GM21825 (cell line): Measurements from ENCODE around the gene YKT6.
"Not testable (repeated sequence)": the region's sequence is repeated elsewhere in the genome, so short reads cannot be mapped to it uniquely, and the experiment has no call there.

Experiments used
- ATAC-seq: cut with Tn5 transposase; IDR thresholded peaks from one replicate; pipeline ENCODE4 v1.9.1; 2021; ENCODE audit warnings: mild to moderate bottlenecking, moderate library complexity; ENCODE audit not compliant: unreplicated experiment

YKT6 gene

GRCh38 chr7:44191171-44191570, 9.6 kb upstream of the YKT6 start:
- ATAC-seq: no peak

- ATAC-seq: no peak
Measured at GRCh38 chr7:44193011-44193802, 7.6 kb upstream of the YKT6 start.

GRCh38 chr7:44194069-44194468, 6.7 kb upstream of the YKT6 start:
- no peak for ATAC-seq

GRCh38 chr7:44194562-44195145, 6.1 kb upstream of the YKT6 start:
- no peak for ATAC-seq

- no peak for ATAC-seq
Measured at GRCh38 chr7:44195889-44196288, 4.9 kb upstream of the YKT6 start.

GRCh38 chr7:44196450-44196872, 4.3 kb upstream of the YKT6 start:
- no peak for ATAC-seq

GRCh38 chr7:44197474-44197873, 3.3 kb upstream of the YKT6 start:
- no peak for ATAC-seq

- ATAC-seq: not testable (repeated sequence)
Measured at GRCh38 chr7:44200163-44200562, 615 bp upstream of the YKT6 start.

GRCh38 chr7:44201813-44202212, 1.0 kb downstream of the YKT6 start:
- no peak for ATAC-seq

GRCh38 chr7:44206008-44206407, 5.2 kb downstream of the YKT6 start:
- ATAC-seq: no peak

- no peak for ATAC-seq
Measured at GRCh38 chr7:44208085-44208484, 7.3 kb downstream of the YKT6 start.

- no peak for ATAC-seq
Measured at GRCh38 chr7:44210107-44210506, 9.3 kb downstream of the YKT6 start.

GRCh38 chr7:44211126-44211675, 10.4 kb downstream of the YKT6 start:
- ATAC-seq: no peak

GRCh38 chr7:44212018-44212417, 11.2 kb downstream of the YKT6 start:
- no peak for ATAC-seq

GRCh38 chr7:44212581-44213184, 11.9 kb downstream of the YKT6 start:
- ATAC-seq: no peak

- no peak for ATAC-seq
Measured at GRCh38 chr7:44213206-44213876, 12.6 kb downstream of the YKT6 start.

- ATAC-seq: no peak
Measured at GRCh38 chr7:44213877-44214388, 13.2 kb downstream of the YKT6 start.

GRCh38 chr7:44215531-44215930, 14.8 kb downstream of the YKT6 start:
- ATAC-seq: no peak

- ATAC-seq: no peak
Measured at GRCh38 chr7:44216019-44216418, 15.2 kb downstream of the YKT6 start.

GRCh38 chr7:44216521-44217222, 15.9 kb downstream of the YKT6 start:
- ATAC-seq: no peak
